Activated naive CD8-positive, alpha-beta T cell treated with anti-CD3 and anti-CD28 coated beads for 36 hours (primary cell): ENCODE measurements around the gene SERPINA6. TPM values are rescaled to one million over a fixed set of nuclear protein-coding genes. Genes with fewer than 3 reads are reported as not detected.
"Not testable (repeated sequence)": the region's sequence is repeated elsewhere in the genome, so short reads cannot be mapped to it uniquely, and the experiment has no call there.

Source experiments
- DNase-seq: peaks from one replicate; pipeline ENCODE4 v3.0.0; 2021
- H3K27ac Mint-ChIP-seq: one replicate; pipeline ENCODE4 v1.8.0; 2022; ENCODE audit warnings: mild to moderate bottlenecking, moderate library complexity, mixed read lengths
- H3K27me3 Mint-ChIP-seq: one replicate; pipeline ENCODE4 v1.8.0; 2022; ENCODE audit warnings: mild to moderate bottlenecking, mixed read lengths
- H3K36me3 Mint-ChIP-seq: one replicate; pipeline ENCODE4 v1.8.0; 2021; ENCODE audit warnings: mild to moderate bottlenecking, mixed read lengths
- H3K4me1 Mint-ChIP-seq: one replicate; pipeline ENCODE4 v1.8.0; 2021; ENCODE audit warnings: mixed read lengths
- H3K4me3 Mint-ChIP-seq: one replicate; pipeline ENCODE4 v1.8.0; 2022; ENCODE audit warnings: mild to moderate bottlenecking, moderate library complexity, mixed read lengths
- H3K9me3 Mint-ChIP-seq: one replicate; pipeline ENCODE4 v1.8.0; 2022; ENCODE audit warnings: mixed read lengths
- total RNA-seq, 2 experiments: library from RNA; stranded (reverse); gene quantifications; one replicate each; pipeline ENCODE4 v1.2.3, GENCODE V29; 2021

SERPINA6 gene
- total RNA-seq, 2 experiments from 2014 or later, result not detected

- Mint-ChIP-seq H3K4me1 (no peaks in the 10 kb centered on the region), H3K36me3 (no peaks in the 10 kb centered on the region), H3K9me3 (peaks cover 2% of the 10 kb centered on the region), H3K27me3 (peaks cover 12% of the 10 kb centered on the region), H3K4me3 (no peak overlapping the region), H3K27ac (no peak overlapping the region)
- no peak for DNase-seq
These were observed 27.6 kb downstream of the SERPINA6 start for GRCh38 chr14:94295360-94296180.

DNA sequence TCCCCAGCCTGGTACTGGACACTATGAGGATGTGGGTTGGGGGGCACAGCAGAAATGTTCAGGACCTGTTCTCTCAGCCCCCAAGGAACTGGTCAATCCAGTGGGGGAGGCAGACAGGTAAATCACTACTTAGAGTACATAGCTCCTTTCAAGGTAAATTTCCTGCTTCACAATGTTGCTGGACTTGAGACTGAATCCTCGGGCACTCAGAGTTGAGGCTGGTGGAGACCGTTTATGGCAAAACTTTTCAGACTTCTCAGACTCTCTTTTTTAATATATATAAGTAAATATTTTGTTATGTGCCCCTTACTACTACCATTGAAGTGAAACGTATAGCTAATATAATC lies 29.6 kb downstream of the SERPINA6 start:
- Mint-ChIP-seq H3K4me3 (no peak overlapping the region), H3K27me3 (peaks cover 9% of the 10 kb centered on the region), H3K9me3 (peaks cover 2% of the 10 kb centered on the region), H3K27ac (no peak overlapping the region), H3K36me3 (no peaks in the 10 kb centered on the region), H3K4me1 (no peaks in the 10 kb centered on the region)
- DNase-seq, result no peak

DNA sequence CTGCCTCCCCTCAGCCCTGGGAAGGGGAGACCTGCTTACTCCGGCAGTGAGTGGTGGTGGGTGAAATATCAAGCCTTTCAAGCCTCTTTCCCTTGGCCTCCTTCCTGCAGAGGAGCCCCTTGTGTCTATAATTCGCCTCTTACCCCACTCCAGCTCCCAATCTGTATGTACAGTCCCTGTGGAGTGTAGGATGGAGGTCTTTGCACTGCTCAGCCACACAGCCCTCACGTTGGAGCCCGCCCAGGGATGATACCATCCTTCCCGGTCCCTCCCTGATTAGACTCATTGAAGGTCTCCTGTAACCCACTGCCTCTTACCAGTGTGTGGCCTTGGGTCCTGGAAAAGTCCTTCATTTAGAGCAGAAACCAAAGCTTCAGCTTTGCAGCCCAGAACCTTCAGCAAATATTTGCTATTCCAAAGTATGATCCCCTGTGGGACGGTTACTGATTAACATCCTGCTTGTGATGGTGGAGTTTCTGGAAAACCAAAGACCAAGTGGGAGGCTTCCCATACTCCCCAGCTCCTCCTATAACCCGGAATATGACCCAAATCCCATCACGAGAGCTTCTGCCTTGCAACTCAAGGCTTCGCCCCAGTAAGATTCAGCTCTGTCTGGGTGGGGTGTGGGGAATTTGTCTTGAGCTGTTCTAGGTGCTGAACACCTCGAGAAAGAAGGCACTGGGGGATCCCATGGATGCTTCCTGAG lies 30.1 kb downstream of the SERPINA6 start, which contains the start of gene SERPINA10:
Gene SERPINA10, minus strand, starts transcription at position 397 of the 706 bp plus-strand sequence. CDS start 2,675 bp downstream, outside the sequence.
- Mint-ChIP-seq H3K4me1 (no peaks in the 10 kb centered on the region), H3K27ac (no peak within 1 kb of the TSS), H3K36me3 (no peaks in the 10 kb centered on the region), H3K4me3 (no peak within 1 kb of the TSS), H3K27me3 (peaks cover 8% of the 10 kb centered on the region), H3K9me3 (peaks cover 2% of the 10 kb centered on the region)
- DNase-seq, result no peak

- Mint-ChIP-seq H3K27me3 (peaks cover 8% of the 10 kb centered on the region), H3K36me3 (no peaks in the 10 kb centered on the region), H3K4me3 (no peak overlapping the region), H3K9me3 (peaks cover 2% of the 10 kb centered on the region), H3K27ac (no peak overlapping the region), H3K4me1 (no peaks in the 10 kb centered on the region)
- no peak for DNase-seq
These were observed 30.6 kb downstream of the SERPINA6 start for GRCh38 chr14:94292526-94292871.

GRCh38 chr14:94291906-94292525 lies 31.1 kb downstream of the SERPINA6 start:
- Mint-ChIP-seq H3K4me1 (no peaks in the 10 kb centered on the region), H3K27ac (no peak overlapping the region), H3K27me3 (peaks cover 8% of the 10 kb centered on the region), H3K36me3 (no peaks in the 10 kb centered on the region), H3K9me3 (peaks cover 2% of the 10 kb centered on the region), H3K4me3 (no peak overlapping the region)
- no peak for DNase-seq

- peaks cover 4% of the 10 kb centered on the region for H3K27me3 Mint-ChIP-seq
- no peak overlapping the region for H3K4me3 Mint-ChIP-seq
- H3K36me3 Mint-ChIP-seq, result no peaks in the 10 kb centered on the region
- H3K27ac Mint-ChIP-seq, result no peak overlapping the region
- no peak for DNase-seq
- H3K4me1 Mint-ChIP-seq, result no peaks in the 10 kb centered on the region
- H3K9me3 Mint-ChIP-seq, result no peaks in the 10 kb centered on the region
These were observed 31.8 kb downstream of the SERPINA6 start for GRCh38 chr14:94291159-94291905.

DNA sequence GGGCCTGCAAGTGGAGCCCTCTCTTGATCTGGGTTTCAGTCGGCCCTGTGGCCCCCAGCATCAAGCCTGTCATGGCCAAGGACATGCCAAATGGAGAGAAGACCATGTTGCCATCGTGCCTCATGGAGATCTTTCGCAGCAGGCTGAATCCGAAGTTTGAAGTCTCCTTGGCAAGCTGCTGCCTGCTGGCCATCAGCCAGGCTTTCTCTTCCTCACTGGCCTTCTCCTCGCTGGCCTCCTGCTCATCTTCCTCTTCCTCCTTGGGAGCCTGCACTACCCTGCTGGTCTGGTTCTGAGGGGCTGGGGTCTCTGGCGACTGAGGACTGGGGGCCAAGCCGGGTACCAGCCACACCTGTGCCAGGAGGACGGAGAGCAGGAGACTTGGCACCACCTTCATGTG lies 32.9 kb downstream of the SERPINA6 start:
- Mint-ChIP-seq H3K4me1 (no peaks in the 10 kb centered on the region), H3K4me3 (no peak overlapping the region)

DNA sequence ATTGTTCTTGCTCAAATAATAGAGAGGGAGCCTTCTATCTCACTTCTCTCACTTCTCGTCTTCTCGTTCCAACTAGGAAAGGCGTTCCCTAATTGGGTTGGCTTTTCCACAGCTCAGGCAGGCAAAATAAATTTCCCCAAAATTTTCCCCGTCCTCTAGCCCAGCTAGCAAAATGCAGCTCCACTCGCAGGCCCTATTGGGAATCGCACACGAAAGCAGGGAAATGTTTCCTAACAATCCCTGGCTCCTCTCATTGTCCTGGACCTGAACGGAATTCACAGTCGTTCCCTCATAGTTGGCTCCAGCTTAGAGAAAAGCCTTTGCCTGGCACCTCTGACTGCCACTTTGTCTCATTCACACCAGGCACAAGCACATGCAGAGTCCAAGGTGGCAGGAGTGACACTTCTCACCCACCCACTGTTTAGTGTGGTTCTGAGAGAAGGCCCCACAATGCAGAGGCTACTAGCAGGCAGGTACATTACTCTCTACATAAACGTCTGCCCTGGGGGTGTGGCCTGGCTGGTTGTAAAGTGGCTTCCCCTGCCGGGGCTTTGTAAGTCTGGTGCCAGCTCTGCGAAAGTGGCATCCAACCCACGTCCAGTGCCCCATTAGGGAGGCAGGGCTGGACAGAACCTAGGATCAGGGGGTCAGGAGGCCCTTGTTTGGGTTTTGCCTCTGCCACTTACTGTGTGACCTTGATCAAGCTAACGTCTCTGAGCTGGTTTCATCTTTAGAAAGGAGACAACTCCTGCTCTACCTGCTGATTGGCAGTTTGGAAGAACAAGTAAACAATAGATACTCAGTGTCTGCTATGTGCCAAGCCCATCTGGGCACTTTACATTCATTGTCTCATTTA lies 34.3 kb downstream of the SERPINA6 start:
- Mint-ChIP-seq H3K4me3 (no peak overlapping the region), H3K9me3 (no peaks in the 10 kb centered on the region), H3K27ac (no peak overlapping the region), H3K27me3 (no peaks in the 10 kb centered on the region), H3K4me1 (no peaks in the 10 kb centered on the region), H3K36me3 (no peaks in the 10 kb centered on the region)
- DNase-seq, result no peak

More for the DNA sequence above, 32.9 kb downstream of the SERPINA6 start:
- no peak overlapping the region for H3K27ac Mint-ChIP-seq
- H3K27me3 Mint-ChIP-seq, result no peaks in the 10 kb centered on the region
- DNase-seq, result no peak
- H3K36me3 Mint-ChIP-seq, result no peaks in the 10 kb centered on the region
- no peaks in the 10 kb centered on the region for H3K9me3 Mint-ChIP-seq

DNA sequence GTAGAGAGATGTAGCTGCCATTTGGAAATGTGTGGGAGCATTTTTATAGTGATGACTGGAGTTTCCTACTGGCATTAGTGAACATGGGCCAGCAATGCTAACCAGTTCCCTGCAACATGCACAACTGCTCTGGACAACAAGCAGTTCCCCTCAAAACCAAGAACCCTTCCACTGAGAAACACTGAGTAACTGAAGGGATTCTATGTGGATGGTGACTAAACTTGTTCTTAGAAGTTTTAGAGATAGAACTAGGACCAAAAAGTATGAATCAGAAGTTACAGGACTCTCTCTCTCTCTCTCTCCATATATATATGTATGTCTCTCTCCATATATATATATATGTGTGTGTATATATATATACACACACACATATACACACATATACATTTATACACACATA lies 38.0 kb downstream of the SERPINA6 start:
- Mint-ChIP-seq H3K9me3 (no peaks in the 10 kb centered on the region), H3K4me1 (no peaks in the 10 kb centered on the region), H3K27me3 (peaks cover 4% of the 10 kb centered on the region), H3K36me3 (no peaks in the 10 kb centered on the region), H3K27ac (no peak overlapping the region), H3K4me3 (no peak overlapping the region)
- no peak for DNase-seq

- Mint-ChIP-seq H3K36me3 (no peaks in the 10 kb centered on the region), H3K9me3 (no peaks in the 10 kb centered on the region), H3K4me3 (no peak overlapping the region), H3K27me3 (peaks cover 4% of the 10 kb centered on the region), H3K27ac (no peak overlapping the region), H3K4me1 (no peaks in the 10 kb centered on the region)
- no peak for DNase-seq
These were observed 38.9 kb downstream of the SERPINA6 start for GRCh38 chr14:94284221-94284620.

GRCh38 chr14:94282991-94283723 lies 40.0 kb downstream of the SERPINA6 start:
- Mint-ChIP-seq H3K4me1 (no peaks in the 10 kb centered on the region), H3K9me3 (no peaks in the 10 kb centered on the region), H3K36me3 (no peaks in the 10 kb centered on the region), H3K4me3 (no peak overlapping the region), H3K27ac (no peak overlapping the region), H3K27me3 (peaks cover 4% of the 10 kb centered on the region)
- no peak for DNase-seq

DNA sequence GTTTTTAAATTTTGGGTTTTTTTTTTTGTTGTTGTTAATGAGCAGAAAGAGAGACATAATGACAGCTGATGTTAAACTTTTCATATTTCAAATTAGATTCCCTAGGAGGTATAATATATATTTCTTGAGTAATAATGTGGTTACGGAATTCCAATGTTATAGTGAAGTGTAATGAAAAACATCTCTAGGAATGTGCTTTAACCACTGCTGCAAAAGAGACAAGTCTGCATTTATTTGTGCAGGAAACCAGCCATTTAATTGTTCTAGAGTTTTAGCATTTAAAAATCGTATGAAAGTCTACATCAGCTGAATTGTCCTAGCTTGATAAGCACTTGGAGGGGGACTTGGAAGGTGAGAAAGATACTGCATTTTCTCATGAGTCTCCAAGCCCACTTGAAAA lies 44.4 kb downstream of the SERPINA6 start:
- Mint-ChIP-seq H3K4me3 (no peak overlapping the region), H3K9me3 (no peaks in the 10 kb centered on the region), H3K36me3 (no peaks in the 10 kb centered on the region), H3K27me3 (peaks cover 11% of the 10 kb centered on the region), H3K27ac (no peak overlapping the region), H3K4me1 (no peaks in the 10 kb centered on the region)
- no peak for DNase-seq

- DNase-seq, H3K4me3 Mint-ChIP-seq, H3K27ac Mint-ChIP-seq, H3K4me1 Mint-ChIP-seq, H3K36me3 Mint-ChIP-seq, H3K9me3 Mint-ChIP-seq: not testable (repeated sequence)
- H3K27me3 Mint-ChIP-seq, result peaks cover 12% of the 10 kb centered on the region
These were observed 46.1 kb downstream of the SERPINA6 start for GRCh38 chr14:94276898-94277561.
